A549 (cell line): Measurements from ENCODE around the gene SLC1A2. TPM values are rescaled to one million over a fixed set of nuclear protein-coding genes. Genes with fewer than 3 reads are reported as not detected.

Experiments used
- ATAC-seq, 2 experiments: fragments of 200-7000 bp in 1 of 2; fragments of >200 bp in 1 of 2; cut with Nextera tagmentation in 1 of 2; cut with Tn5 transposase in 1 of 2; 3 replicates each; pipeline versions ENCODE4 v1.8.0 to v1.9.1; 2018 to 2020; ENCODE audit warnings: mild to moderate bottlenecking in 1 of 2, moderate library complexity in 1 of 2
- CTCF ChIA-PET: fragments of 300-600 bp; sonication (Branson Sonifier 250); formaldehyde crosslinking; extraction: SDS; loops from one replicate; lab custom pipeline; 2021; ENCODE audit warnings: antibody characterized with exemption, inconsistent platforms; lab: Yijun Ruan, JAX
- POLR2A ChIA-PET: fragments of 350-600 bp; formaldehyde crosslinking; extraction: SDS; loops from one replicate; lab custom pipeline; 2021; ENCODE audit warnings: antibody characterized with exemption, inconsistent platforms; lab: Yijun Ruan, JAX
- DNase-seq, 2 experiments: peaks; one replicate each; pipeline versions ENCODE4 v3.0.0 to v3.0.0-alpha.2; 2011 to 2016; ENCODE audit warnings: low read depth in 1 of 2, low spot score in 1 of 2
- FAIRE-seq: peaks from 2 replicates; lab custom pipeline; 2011; peaks lifted over from hg19 to GRCh38; lab: Jason Lieb, UNC
- H3K27ac ChIP-seq, 2 experiments: fragments of >200 bp; sonication (Bioruptor Twin); formaldehyde crosslinking; 3 replicates each; pipeline ENCODE4 v1.5.1; 2016 to 2017
- H3K4me1 ChIP-seq: fragments of >200 bp; sonication (Bioruptor Twin); formaldehyde crosslinking; 3 replicates; pipeline ENCODE4 v1.6.1; 2016
- H3K4me2 ChIP-seq: fragments of >200 bp; sonication (Bioruptor Twin); formaldehyde crosslinking; 3 replicates; pipeline ENCODE4 v1.6.1; 2016
- H3K4me3 ChIP-seq: fragments of >200 bp; sonication (Bioruptor Twin); formaldehyde crosslinking; 3 replicates; pipeline ENCODE4 v1.5.1; 2016
- H3K9me3 ChIP-seq: fragments of >200 bp; sonication (Bioruptor Twin); formaldehyde crosslinking; 3 replicates; pipeline ENCODE4 v1.6.1; 2016
- BHLHE40 ChIP-seq: IDR thresholded peaks from 2 replicates; pipeline ENCODE4 v1.6.1; 2012; ENCODE audit warnings: low read depth, low read length, inconsistent platforms
- CBX2 ChIP-seq: fragments of 200-600 bp; sonication (generic); IDR thresholded peaks from 2 replicates; pipeline ENCODE4 v1.6.1; 2016; ENCODE audit warnings: low read depth, mild to moderate bottlenecking, borderline replicate concordance
- CHD2 ChIP-seq: fragments of 150-350 bp; IDR thresholded peaks from 2 replicates; pipeline ENCODE4 v1.6.1; 2014; ENCODE audit warnings: low read length; ENCODE audit not compliant: partially characterized antibody
- E2F6 ChIP-seq: IDR thresholded peaks from 2 replicates; pipeline ENCODE4 v1.6.1; 2012; ENCODE audit warnings: low read depth, borderline replicate concordance
- EHMT2 ChIP-seq: fragments of 200-600 bp; sonication (generic); IDR thresholded peaks from 2 replicates; pipeline ENCODE4 v1.6.1; 2016; ENCODE audit warnings: antibody characterized with exemption, low read depth, mild to moderate bottlenecking, moderate library complexity
- ELK1 ChIP-seq: fragments of 150-350 bp; IDR thresholded peaks from 2 replicates; pipeline ENCODE4 v1.6.1; 2014; ENCODE audit warnings: low read depth, mild to moderate bottlenecking, low read length
- FOXS1 ChIP-seq: fragments of 250-450 bp; sonication (Bioruptor Pico); IDR thresholded peaks from 2 replicates; pipeline ENCODE4 v1.5.0; 2020; ENCODE audit warnings: mild to moderate bottlenecking, moderate library complexity
- GATA3 ChIP-seq: IDR thresholded peaks from 2 replicates; pipeline ENCODE4 v1.6.1; 2012; ENCODE audit warnings: borderline replicate concordance
- HEYL ChIP-seq: fragments of 250-450 bp; sonication (Bioruptor Pico); IDR thresholded peaks from 2 replicates; pipeline ENCODE4 v1.8.0; 2021; ENCODE audit warnings: mild to moderate bottlenecking, moderate library complexity
- HOXA7 ChIP-seq: fragments of 250-450 bp; sonication (Bioruptor Pico); IDR thresholded peaks from 2 replicates; pipeline ENCODE4 v1.5.0; 2020; ENCODE audit warnings: mild to moderate bottlenecking, moderate library complexity
- HOXB5 ChIP-seq: fragments of 250-450 bp; sonication (Bioruptor Pico); IDR thresholded peaks from 2 replicates; pipeline ENCODE4 v1.5.0; 2020; ENCODE audit warnings: mild to moderate bottlenecking, moderate library complexity
- KDM5A ChIP-seq: fragments of 200-600 bp; sonication (generic); IDR thresholded peaks from 2 replicates; pipeline ENCODE4 v1.6.1; 2016; ENCODE audit warnings: antibody characterized with exemption, mild to moderate bottlenecking
- MAX ChIP-seq: IDR thresholded peaks from 2 replicates; pipeline ENCODE4 v1.6.1; 2012
- MYC ChIP-seq: IDR thresholded peaks from 2 replicates; pipeline ENCODE4 v1.6.1; 2012; ENCODE audit warnings: mild to moderate bottlenecking, inconsistent platforms, low read length, improper control_type of control experiment, borderline replicate concordance
- NFE2L2 ChIP-seq: fragments of 150-350 bp; conservative IDR thresholded peaks from 2 replicates; pipeline ENCODE4 v1.6.1; 2014; ENCODE audit warnings: low read length
- PBX3 ChIP-seq: IDR thresholded peaks from 2 replicates; pipeline ENCODE4 v1.6.1; 2012
- RAD21 ChIP-seq, 2 experiments: fragments of >200 bp in 1 of 2; sonication (Bioruptor Twin) in 1 of 2; formaldehyde crosslinking in 1 of 2; IDR thresholded peaks in 1 of 2; conservative IDR thresholded peaks in 1 of 2; 2 replicates in 1 of 2; 3 replicates in 1 of 2; pipeline ENCODE4 v1.6.1; 2012 to 2018; ENCODE audit warnings: inconsistent platforms in 1 of 2
- REST ChIP-seq: fragments of 200-600 bp; sonication (generic); IDR thresholded peaks from 2 replicates; pipeline ENCODE4 v1.6.1; 2016; ENCODE audit warnings: antibody characterized with exemption, mild to moderate bottlenecking, moderate library complexity
- SREBF2 ChIP-seq: fragments of 450-650 bp; IDR thresholded peaks from 2 replicates; pipeline ENCODE4 v1.6.1; 2014; ENCODE audit warnings: mild to moderate bottlenecking, moderate library complexity
- ZFP36 ChIP-seq: fragments of 450-650 bp; IDR thresholded peaks from 2 replicates; pipeline ENCODE4 v1.6.1; 2014; ENCODE audit warnings: borderline replicate concordance; ENCODE audit not compliant: partially characterized antibody
- WGBS: methylation state at CpG from one replicate; pipeline ENCODE4 v1.1.6; 2017; ENCODE audit errors: missing lambda C conversion rate; 5-methylcytosine and 5-hydroxymethylcytosine counted together
- polyA plus RNA-seq, 4 experiments: library from polyadenylated mRNA; depleted of rRNA in 3 of 4; stranded (reverse); fragments of >200 nt; fragmentation: RNase III in 1 of 4; extraction: RNeasy Plus Mini Kit Qiagen cat#74134 plus additional on column Dnase treatment in 1 of 4; gene quantifications; 2 replicates in 3 of 4; 3 replicates in 1 of 4; pipeline ENCODE4 v1.2.3, GENCODE V29; 2011 to 2017
- TF ChIP-seq, protein P1 (sequence below): fragments of >200 bp; sonication (Bioruptor Twin); formaldehyde crosslinking; IDR thresholded peaks from 3 replicates; pipeline ENCODE4 v1.5.1; 2016
- TF ChIP-seq, protein P2 (sequence below): fragments of 250-450 bp; sonication (Bioruptor Pico); IDR thresholded peaks from 2 replicates; pipeline ENCODE4 v1.5.0; 2021; ENCODE audit warnings: mild to moderate bottlenecking, moderate library complexity, borderline replicate concordance

The SLC1A2 gene
- polyA plus RNA-seq, 2 of the 4 experiments (the other 2 are of a cell fraction) = 0.01 to 0.14 TPM

GRCh38 chr11:35257281-35257680 lies 162.1 kb downstream of the SLC1A2 start:
- TF ChIP-seq KDM5A (no peak), ZFP36 (no peak), ELK1 (no peak), EHMT2 (no peak), NFE2L2 (no peak), RAD21 (conservative IDR thresholded peaks at IDR 0.05 in 1 of 2, IDR thresholded peaks at IDR 0.05 in 1 of 2) (no peak), E2F6 (no peak), HOXB5 (CRISPR knock-in tag) (no peak)
- TF ChIP-seq, protein P1, sequence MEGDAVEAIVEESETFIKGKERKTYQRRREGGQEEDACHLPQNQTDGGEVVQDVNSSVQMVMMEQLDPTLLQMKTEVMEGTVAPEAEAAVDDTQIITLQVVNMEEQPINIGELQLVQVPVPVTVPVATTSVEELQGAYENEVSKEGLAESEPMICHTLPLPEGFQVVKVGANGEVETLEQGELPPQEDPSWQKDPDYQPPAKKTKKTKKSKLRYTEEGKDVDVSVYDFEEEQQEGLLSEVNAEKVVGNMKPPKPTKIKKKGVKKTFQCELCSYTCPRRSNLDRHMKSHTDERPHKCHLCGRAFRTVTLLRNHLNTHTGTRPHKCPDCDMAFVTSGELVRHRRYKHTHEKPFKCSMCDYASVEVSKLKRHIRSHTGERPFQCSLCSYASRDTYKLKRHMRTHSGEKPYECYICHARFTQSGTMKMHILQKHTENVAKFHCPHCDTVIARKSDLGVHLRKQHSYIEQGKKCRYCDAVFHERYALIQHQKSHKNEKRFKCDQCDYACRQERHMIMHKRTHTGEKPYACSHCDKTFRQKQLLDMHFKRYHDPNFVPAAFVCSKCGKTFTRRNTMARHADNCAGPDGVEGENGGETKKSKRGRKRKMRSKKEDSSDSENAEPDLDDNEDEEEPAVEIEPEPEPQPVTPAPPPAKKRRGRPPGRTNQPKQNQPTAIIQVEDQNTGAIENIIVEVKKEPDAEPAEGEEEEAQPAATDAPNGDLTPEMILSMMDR = no peak
- TF ChIP-seq, protein P2, sequence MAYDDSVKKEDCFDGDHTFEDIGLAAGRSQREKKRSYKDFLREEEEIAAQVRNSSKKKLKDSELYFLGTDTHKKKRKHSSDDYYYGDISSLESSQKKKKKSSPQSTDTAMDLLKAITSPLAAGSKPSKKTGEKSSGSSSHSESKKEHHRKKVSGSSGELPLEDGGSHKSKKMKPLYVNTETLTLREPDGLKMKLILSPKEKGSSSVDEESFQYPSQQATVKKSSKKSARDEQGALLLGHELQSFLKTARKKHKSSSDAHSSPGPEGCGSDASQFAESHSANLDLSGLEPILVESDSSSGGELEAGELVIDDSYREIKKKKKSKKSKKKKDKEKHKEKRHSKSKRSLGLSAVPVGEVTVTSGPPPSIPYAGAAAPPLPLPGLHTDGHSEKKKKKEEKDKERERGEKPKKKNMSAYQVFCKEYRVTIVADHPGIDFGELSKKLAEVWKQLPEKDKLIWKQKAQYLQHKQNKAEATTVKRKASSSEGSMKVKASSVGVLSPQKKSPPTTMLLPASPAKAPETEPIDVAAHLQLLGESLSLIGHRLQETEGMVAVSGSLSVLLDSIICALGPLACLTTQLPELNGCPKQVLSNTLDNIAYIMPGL (CRISPR knock-in tag) = no peak
- ChIA-PET CTCF (interaction anchor here (0.6 to 1.1 kb wide), 3 partner anchors 18 to 168 kb away, joined by 3 read pairs; no protein-coding TSS in a partner anchor), POLR2A (no interaction called here)
- 10% methylated on average over 2 of the region's 2 CpGs for WGBS
- Histone ChIP-seq H3K27ac (no peak overlapping the region), H3K4me1 (peaks cover 16% of the 10 kb centered on the region), H3K4me3 (no peak overlapping the region), H3K9me3 (no peaks in the 10 kb centered on the region), H3K4me2 (no peak overlapping the region)
- ATAC-seq (no peak), DNase-seq (no peak), FAIRE-seq (no peak)

GRCh38 chr11:35256296-35256695 lies 163.1 kb downstream of the SLC1A2 start:
- Histone ChIP-seq H3K4me1 (peaks cover 16% of the 10 kb centered on the region), H3K4me3 (no peak overlapping the region), H3K27ac (no peak overlapping the region), H3K9me3 (no peaks in the 10 kb centered on the region), H3K4me2 (no peak overlapping the region)
- TF ChIP-seq CHD2 (no peak), MAX (no peak), CBX2 (no peak), HEYL (CRISPR knock-in tag) (no peak), GATA3 (no peak), PBX3 (no peak), MYC (no peak), SREBF2 (no peak), BHLHE40 (no peak), FOXS1 (no peak), REST (no peak), HOXA7 (CRISPR knock-in tag) (no peak)
- CTCF ChIA-PET = interaction anchor here (0.9 to 1.1 kb wide), 3 partner anchors 10 to 135 kb away, joined by 3 to 4 read pairs (median 4); no protein-coding TSS in a partner anchor
- no peak for FAIRE-seq
- POLR2A ChIA-PET = no interaction called here
- no peak for ATAC-seq
- DNase-seq = no peak
